ENCODE data around the gene SGIP1. TPM values are rescaled to one million over a fixed set of nuclear protein-coding genes. Genes with fewer than 3 reads are reported as not detected.
"Not testable (repeated sequence)": the region's sequence is repeated elsewhere in the genome, so short reads cannot be mapped to it uniquely, and the experiment has no call there.

The SGIP1 gene
- total RNA-seq, 2 donors from 2014 or later, result 1.3 to 6.2 TPM

DNA sequence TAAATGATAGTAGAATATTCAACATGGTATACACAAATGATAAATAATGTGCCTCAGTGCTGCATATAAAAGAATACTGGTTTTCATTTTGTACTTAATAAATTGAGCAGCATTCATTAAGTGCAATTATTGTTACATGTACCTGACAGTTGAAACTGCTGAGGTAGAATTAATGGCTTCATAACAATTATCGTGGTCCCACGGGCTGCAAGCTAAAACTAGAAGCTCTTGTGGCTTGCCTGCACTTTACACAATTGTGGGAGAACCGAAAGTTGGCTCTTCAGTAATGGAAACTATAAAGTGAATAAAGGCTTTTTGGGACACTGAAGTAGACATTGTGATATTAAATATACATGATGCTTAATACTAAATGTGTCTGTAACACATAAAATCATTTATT lies 243.9 kb downstream of the SGIP1 start:
- H3K27ac ChIP-seq, result no peak overlapping the region
- no peaks in the 10 kb centered on the region for H3K27me3 ChIP-seq
- H3K9me3 ChIP-seq, result no peaks in the 10 kb centered on the region
- TF ChIP-seq, protein P1, sequence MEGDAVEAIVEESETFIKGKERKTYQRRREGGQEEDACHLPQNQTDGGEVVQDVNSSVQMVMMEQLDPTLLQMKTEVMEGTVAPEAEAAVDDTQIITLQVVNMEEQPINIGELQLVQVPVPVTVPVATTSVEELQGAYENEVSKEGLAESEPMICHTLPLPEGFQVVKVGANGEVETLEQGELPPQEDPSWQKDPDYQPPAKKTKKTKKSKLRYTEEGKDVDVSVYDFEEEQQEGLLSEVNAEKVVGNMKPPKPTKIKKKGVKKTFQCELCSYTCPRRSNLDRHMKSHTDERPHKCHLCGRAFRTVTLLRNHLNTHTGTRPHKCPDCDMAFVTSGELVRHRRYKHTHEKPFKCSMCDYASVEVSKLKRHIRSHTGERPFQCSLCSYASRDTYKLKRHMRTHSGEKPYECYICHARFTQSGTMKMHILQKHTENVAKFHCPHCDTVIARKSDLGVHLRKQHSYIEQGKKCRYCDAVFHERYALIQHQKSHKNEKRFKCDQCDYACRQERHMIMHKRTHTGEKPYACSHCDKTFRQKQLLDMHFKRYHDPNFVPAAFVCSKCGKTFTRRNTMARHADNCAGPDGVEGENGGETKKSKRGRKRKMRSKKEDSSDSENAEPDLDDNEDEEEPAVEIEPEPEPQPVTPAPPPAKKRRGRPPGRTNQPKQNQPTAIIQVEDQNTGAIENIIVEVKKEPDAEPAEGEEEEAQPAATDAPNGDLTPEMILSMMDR (IDR thresholded peaks at IDR 0.05), result no peak
- H3K4me3 ChIP-seq, result no peak overlapping the region
- DNase-seq (ENCODE audit: low spot score), result no peak
- no peaks in the 10 kb centered on the region for H3K36me3 ChIP-seq
- no peaks in the 10 kb centered on the region for H3K4me1 ChIP-seq

DNA sequence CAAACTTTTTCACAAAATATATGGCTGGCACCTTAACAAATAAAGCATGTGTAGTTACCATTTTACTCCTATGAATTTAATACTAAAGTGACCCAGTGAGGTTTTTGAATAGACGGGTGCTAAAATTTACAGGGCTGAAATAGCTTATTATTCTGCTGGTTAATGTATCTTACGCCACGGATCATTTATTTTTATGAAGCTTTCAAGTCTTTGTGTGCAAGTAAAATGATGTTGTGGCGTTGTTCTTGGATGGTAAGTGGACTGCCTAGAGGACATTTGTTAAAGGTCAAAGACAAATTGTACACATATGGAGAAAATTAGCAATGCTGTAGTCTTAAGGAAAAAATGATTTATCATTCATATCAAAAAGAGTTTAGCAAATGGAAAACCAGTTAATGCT lies 244.3 kb downstream of the SGIP1 start:
- Histone ChIP-seq H3K4me1 (no peaks in the 10 kb centered on the region), H3K9me3 (no peaks in the 10 kb centered on the region), H3K36me3 (no peaks in the 10 kb centered on the region), H3K27me3 (no peaks in the 10 kb centered on the region), H3K4me3 (no peak overlapping the region), H3K27ac (no peak overlapping the region)
- TF ChIP-seq, protein P1 (IDR thresholded peaks at IDR 0.05), result no peak
- DNase-seq (ENCODE audit: low spot score), result no peak

DNA sequence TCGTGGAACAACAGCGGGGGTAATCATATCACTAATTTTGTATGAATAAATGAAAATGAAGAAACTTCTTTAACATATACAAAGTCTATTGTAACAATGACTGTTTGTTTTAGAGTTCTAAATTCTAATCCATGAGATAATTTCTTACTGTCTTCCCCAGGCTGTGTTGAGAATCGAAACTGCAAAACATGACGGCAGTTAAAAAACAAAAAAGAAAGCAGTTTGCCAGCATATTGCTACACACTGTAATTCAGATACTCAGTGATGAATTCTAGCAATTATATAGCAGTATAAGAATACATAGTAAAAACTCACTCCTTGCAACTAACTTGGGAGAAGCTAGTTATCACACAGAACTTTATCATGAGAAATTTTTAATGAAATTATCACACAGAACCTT lies 245.0 kb downstream of the SGIP1 start:
- no peak overlapping the region for H3K27ac ChIP-seq
- no peaks in the 10 kb centered on the region for H3K9me3 ChIP-seq
- H3K36me3 ChIP-seq, result no peaks in the 10 kb centered on the region
- no peaks in the 10 kb centered on the region for H3K27me3 ChIP-seq
- no peaks in the 10 kb centered on the region for H3K4me1 ChIP-seq
- TF ChIP-seq, protein P1 (IDR thresholded peaks at IDR 0.05), result no peak
- H3K4me3 ChIP-seq, result no peak overlapping the region
- no peak for DNase-seq (ENCODE audit: low spot score)

DNA sequence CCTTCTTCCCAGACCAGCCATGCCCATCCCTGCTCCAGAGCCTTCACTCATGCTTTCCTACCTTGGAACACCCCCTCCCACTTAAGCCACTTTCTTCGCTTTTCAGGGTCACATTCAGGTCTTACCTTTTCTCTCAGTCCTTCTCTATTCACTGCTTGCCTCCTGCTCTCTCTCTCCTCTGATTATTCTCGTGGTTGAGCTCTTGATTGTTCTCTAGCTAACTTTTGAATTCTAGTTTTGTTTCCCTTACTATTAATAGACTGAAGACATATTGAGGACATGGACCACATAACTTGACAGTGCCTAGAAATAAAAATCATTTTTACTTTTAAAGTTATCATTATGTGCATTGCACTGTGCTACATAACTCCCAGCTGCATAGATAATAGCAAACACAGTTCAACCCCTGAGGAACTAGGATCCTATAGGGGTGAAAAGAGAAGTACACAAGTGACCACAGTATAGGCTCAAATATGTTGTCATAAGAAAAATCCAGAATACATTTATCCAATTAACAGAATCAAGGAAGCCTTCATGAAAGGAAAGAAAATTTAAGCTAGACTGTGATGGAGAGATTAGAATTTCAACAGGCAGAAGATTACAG lies 245.6 kb downstream of the SGIP1 start:
- TF ChIP-seq, protein P1 (IDR thresholded peaks at IDR 0.05), result no peak
- Histone ChIP-seq H3K4me1 (no peaks in the 10 kb centered on the region), H3K36me3 (no peaks in the 10 kb centered on the region), H3K27me3 (no peaks in the 10 kb centered on the region), H3K4me3 (no peak overlapping the region), H3K27ac (no peak overlapping the region), H3K9me3 (no peaks in the 10 kb centered on the region)
- no peak for DNase-seq (ENCODE audit: low spot score)

DNA sequence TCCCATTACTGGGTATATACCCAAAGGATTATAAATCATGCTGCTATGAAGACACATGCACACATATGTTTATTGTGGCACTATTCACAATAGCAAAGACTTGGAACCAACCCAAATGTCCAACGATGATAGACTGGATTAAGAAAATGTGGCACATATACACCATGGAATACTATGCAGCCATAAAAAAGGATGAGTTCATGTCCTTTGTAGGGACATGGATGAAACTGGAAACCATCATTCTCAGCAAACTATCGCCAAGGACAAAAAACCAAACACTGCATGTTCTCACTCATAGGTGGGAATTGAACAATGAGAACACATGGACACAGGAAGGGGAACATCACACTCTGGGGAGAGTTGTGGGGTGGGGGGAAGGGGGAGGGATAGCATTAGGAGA lies 251.8 kb downstream of the SGIP1 start:
- H3K36me3 ChIP-seq; H3K9me3 ChIP-seq; H3K27me3 ChIP-seq; H3K4me3 ChIP-seq; DNase-seq (ENCODE audit: low spot score); H3K27ac ChIP-seq; H3K4me1 ChIP-seq: not testable (repeated sequence)

DNA sequence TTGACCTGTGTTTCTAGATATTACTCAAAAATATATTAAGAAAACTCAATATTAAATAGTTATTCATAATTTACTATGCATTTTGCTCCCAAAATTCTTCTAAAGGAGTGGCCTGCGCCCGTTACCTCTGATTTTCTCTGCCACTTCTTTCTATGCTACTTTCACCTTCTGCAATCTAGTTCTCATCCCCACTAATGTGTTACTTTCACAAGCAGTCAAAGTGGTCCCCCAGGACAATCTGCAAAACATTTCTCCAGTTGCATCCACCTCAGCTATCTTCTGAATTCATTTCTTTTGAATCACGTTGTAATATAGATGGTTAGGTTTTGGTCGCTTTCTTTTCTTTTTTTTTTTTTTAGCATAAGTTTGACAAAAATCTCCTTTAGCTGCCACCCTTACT lies 253.7 kb downstream of the SGIP1 start:
- peaks cover 0 to 4% of the 10 kb centered on the region in 2 donors for H3K9me3 ChIP-seq
- no peak overlapping the region for H3K27ac ChIP-seq
- no peaks in the 10 kb centered on the region for H3K36me3 ChIP-seq
- H3K4me1 ChIP-seq, result no peaks in the 10 kb centered on the region
- no peaks in the 10 kb centered on the region for H3K27me3 ChIP-seq
- TF ChIP-seq, protein P1 (IDR thresholded peaks at IDR 0.05), result no peak
- no peak overlapping the region for H3K4me3 ChIP-seq
- no peak for DNase-seq (ENCODE audit: low spot score)
